CD1c-positive myeloid dendritic cell (primary cell): Measurements from ENCODE around the gene LSM8.
A peak's percentile ranks its signal among the peaks of the same experiment; 100 is the strongest.
"Not testable (repeated sequence)": the region's sequence is repeated elsewhere in the genome, so short reads cannot be mapped to it uniquely, and the experiment has no call there.

ENCODE experiments used
- DNase-seq: peaks from one replicate; pipeline ENCODE4 v3.0.0-alpha.2; 2016; ENCODE audit errors: extremely low spot score

Gene LSM8

GRCh38 chr7:118214051-118214832 lies 30.3 kb downstream of the LSM8 start:
- peak; percentile 50 for DNase-seq

- DNase-seq, result no peak
These were observed 30.8 kb downstream of the LSM8 start for GRCh38 chr7:118214833-118215182.

DNA sequence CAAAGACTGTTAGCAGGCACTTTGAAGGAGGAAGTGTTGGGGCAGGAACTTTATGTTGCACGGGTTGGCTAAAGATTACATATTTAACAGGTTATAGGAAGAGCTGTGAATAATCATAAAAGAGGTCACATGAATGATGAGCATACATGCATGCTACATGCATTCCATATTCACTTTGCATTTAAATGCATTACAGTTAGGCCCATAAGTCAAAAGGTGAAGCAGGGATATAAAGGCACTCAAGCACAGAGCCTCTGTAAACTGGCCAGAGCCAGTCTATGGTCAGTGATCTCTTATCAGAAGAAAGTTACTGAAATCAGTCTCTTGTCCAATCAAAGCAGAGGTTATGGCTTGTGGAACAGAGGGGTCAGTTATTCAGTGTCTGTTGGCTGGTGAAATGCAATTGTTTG lies 33.3 kb downstream of the LSM8 start:
- no peak for DNase-seq

DNA sequence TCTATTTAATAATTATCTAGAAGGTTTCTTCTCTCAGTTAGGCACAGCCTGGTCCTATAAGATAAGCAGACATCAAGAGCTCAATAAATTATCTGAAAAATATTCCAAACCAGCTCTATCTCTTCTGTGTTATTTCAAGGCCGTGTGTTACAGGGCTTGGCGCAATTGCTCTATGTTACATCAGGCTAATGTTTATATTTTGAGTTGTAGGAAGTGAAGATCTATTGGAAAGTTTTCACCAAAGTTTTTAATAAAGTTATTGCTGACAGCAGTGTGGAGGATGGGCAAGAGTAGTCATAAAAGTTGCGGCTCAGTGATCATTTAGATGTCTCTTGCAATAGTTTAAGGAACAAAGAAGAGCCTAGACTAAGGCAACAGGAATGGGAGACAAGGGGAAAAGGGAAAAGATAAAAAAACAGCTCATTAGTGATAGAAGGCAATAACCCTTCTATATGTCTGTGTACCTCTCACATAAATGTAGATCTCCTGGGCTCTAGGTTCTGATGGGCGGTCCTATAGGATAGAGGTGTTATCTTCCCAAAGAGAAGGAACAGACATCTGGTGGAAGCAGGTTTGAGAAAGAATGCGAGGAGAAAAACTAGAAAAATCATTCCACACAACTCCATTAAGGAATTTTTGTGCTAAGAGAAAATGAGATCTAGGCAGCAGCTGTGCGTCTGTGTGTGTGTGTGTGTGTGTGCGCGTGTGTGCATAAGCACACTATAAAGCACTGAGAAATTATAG lies 34.6 kb downstream of the LSM8 start:
- DNase-seq, result no peak

DNA sequence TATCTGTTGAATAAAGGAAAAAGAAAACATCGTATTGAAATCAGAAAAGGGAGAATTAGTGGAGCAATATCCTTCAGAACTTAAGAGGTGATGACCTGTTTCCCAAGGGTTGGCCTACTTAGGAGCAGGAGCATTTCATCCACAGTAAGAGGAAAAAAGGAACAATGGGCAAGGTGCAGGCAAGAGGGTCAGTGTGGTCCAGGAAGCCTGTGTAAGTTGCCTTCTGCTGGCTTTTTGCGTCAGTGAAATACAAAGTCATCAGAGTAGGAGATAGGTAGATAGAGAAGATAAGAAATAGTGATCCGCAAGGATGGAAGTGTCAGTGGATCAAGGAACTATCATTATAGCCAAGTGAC lies 35.2 kb downstream of the LSM8 start:
- DNase-seq, result no peak

DNA sequence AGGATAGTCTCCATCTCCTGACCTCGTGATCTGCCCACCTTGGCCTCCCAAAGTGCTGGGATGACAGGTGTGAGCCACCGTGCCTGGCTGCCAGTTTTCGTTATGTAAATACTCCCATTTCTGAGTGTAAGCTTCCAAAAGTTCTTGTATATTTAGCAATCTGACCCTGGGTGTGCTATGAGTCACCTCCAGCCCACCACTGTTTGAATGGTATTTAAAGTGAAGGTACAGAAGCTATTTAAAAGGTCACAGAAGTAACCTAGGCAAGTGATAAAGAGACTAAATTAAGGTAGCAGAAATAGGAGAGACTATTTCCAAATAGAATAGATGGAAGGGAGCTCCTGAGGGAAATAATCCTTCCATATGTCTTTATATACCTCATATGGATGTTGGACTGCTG lies 36.6 kb downstream of the LSM8 start:
- no peak for DNase-seq

DNA sequence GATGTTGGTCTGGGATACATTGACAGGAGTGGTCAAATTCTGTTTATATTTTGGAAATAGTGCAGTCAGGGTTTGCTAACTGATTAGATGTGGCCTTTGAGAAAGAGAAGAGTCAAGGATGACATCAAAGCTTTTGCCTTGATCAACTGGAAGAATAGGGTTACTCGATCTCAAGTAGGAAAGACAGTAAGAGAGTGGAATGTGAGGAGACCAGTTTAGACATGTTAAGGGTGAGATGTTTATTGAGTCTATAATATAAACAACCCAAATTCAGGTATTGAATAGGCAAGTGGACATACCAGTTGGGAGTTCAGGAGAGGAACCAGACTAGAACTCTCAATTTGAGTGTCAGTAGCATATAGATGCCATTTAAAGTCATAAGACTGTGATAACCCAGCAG lies 38.6 kb downstream of the LSM8 start:
- DNase-seq, result no peak

DNA sequence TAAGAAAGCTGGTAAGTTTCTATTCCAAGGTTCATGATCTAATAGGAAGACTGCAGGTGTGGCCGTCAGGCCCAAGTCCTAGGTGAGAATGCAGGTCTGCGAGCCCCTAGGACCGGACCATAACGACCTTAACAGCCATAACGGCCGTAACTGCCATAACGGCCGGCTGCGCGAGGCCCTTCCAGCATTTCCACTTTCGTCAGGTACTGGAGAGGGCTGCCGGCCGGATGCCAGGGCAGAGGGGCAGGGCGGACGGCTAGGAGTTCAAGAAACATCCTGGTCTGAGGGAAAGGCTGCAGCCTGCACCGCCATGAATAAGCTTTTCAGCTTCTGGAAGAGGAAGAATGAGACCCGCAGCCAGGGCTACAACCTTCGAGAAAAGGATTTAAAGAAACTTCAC lies 40.6 kb downstream of the LSM8 start, which contains the start of gene ANKRD7:
Gene ANKRD7, plus strand, starts transcription at position 184 of the 400 bp plus-strand sequence. Its CDS starts 127 bp downstream, at position 311.
- DNase-seq, result no peak

DNA sequence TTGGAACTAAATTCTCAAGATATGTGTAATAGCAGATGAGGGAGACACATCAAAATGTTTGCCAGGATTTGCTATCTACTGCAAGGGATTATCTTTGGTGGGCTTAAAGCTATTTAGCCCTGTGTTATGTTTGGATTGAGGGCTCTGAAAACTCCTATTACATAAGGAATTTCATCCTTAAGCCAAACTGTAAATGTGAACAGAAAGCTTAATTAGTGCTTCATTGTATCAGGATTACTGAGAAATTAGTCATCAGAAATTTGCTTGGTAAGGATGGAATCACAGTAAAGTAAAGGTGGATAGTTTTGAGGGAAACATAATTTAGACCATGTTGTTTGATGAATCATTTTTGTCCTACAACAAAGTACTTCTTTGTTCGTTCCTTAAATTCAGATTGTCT lies 48.9 kb downstream of the LSM8 start:
- DNase-seq, result no peak

- DNase-seq, result no peak
These were observed 49.8 kb downstream of the LSM8 start for GRCh38 chr7:118233799-118234198.

- DNase-seq, result no peak
These were observed 55.0 kb downstream of the LSM8 start for GRCh38 chr7:118239014-118239413.

DNA sequence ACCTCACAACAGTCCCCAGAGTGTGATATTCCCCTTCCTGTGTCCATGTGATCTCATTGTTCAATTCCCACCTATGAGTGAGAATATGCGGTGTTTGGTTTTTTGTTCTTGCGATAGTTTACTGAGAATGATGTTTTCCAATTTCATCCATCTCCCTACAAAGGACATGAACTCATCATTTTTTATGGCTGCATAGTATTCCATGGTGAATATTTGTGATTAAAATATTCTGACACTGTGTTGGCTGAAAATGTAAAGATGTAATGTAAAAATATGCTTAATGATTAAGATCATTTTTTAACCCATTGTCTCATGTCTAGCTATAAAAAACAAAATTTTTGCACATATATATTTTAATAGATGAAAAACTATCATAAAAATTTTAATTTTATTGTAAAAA lies 56.4 kb downstream of the LSM8 start:
- DNase-seq, result not testable (repeated sequence)
